SK-N-SH treated with all-trans-retinoic acid at 6 μM for 48 hours (cell line): Measurements from ENCODE around the gene UGT1A4.

Experiments
- ATAC-seq: fragments of 200-7000 bp; cut with Tn5 transposase; 3 replicates; pipeline ENCODE4 v1.9.1; 2020; ENCODE audit warnings: mild to moderate bottlenecking, moderate library complexity
- ARNTL ChIP-seq: fragments of 450-650 bp; formaldehyde crosslinking; IDR thresholded peaks from 2 replicates; pipeline ENCODE4 v1.5.0; 2020; ENCODE audit warnings: low read depth, mild to moderate bottlenecking, moderate library complexity, borderline replicate concordance
- BACH2 ChIP-seq: fragments of 250-450 bp; sonication (Bioruptor Pico); IDR thresholded peaks from 2 replicates; pipeline ENCODE4 v1.9.0; 2021; ENCODE audit warnings: mild to moderate bottlenecking, borderline replicate concordance
- CSDC2 ChIP-seq: fragments of 250-450 bp; sonication (Bioruptor Pico); IDR thresholded peaks from 2 replicates; pipeline ENCODE4 v1.5.0; 2020; ENCODE audit warnings: mild to moderate bottlenecking, moderate library complexity
- CSRNP3 ChIP-seq: fragments of 250-450 bp; sonication (Bioruptor Pico); IDR thresholded peaks from 2 replicates; pipeline ENCODE4 v1.5.1; 2021; ENCODE audit warnings: mild to moderate bottlenecking, moderate library complexity
- ESRRG ChIP-seq: fragments of 250-450 bp; sonication (Bioruptor Pico); IDR thresholded peaks from 2 replicates; pipeline ENCODE4 v1.6.1; 2021; ENCODE audit warnings: mild to moderate bottlenecking
- GLIS3 ChIP-seq: fragments of 250-450 bp; sonication (Bioruptor Pico); IDR thresholded peaks from 2 replicates; pipeline ENCODE4 v1.5.0; 2020; ENCODE audit warnings: mild to moderate bottlenecking, moderate library complexity
- ISL1 ChIP-seq: fragments of 250-450 bp; sonication (Bioruptor Pico); IDR thresholded peaks from 2 replicates; pipeline ENCODE4 v2.1.2; 2022; ENCODE audit warnings: mild to moderate bottlenecking, moderate library complexity
- PATZ1 ChIP-seq: fragments of 250-450 bp; sonication (Bioruptor Pico); IDR thresholded peaks from 2 replicates; pipeline ENCODE4 v1.8.0; 2020; ENCODE audit warnings: mild to moderate bottlenecking, moderate library complexity, borderline replicate concordance
- PPARA ChIP-seq: fragments of 250-450 bp; sonication (Bioruptor Pico); IDR thresholded peaks from 2 replicates; pipeline ENCODE4 v1.5.0; 2020; ENCODE audit warnings: mild to moderate bottlenecking, borderline replicate concordance
- RARB ChIP-seq: fragments of 250-450 bp; sonication (Bioruptor Pico); IDR thresholded peaks from 2 replicates; pipeline ENCODE4 v1.8.0; 2021; ENCODE audit warnings: mild to moderate bottlenecking, moderate library complexity
- SNAI2 ChIP-seq: fragments of 250-450 bp; sonication (Bioruptor Pico); IDR thresholded peaks from 2 replicates; pipeline ENCODE4 v1.5.0; 2020; ENCODE audit warnings: mild to moderate bottlenecking, moderate library complexity
- ZC3H10 ChIP-seq: fragments of 250-450 bp; sonication (Bioruptor Pico); IDR thresholded peaks from 2 replicates; pipeline ENCODE4 v1.5.1; 2021; ENCODE audit warnings: mild to moderate bottlenecking, moderate library complexity
- ZFP3 ChIP-seq: fragments of 250-450 bp; sonication (Bioruptor Pico); IDR thresholded peaks from 2 replicates; pipeline ENCODE4 v1.5.0; 2020; ENCODE audit warnings: mild to moderate bottlenecking, moderate library complexity
- ZNF70 ChIP-seq: fragments of 450-650 bp; formaldehyde crosslinking; IDR thresholded peaks from 2 replicates; pipeline ENCODE4 v1.5.0; 2020; ENCODE audit warnings: mild to moderate bottlenecking, moderate library complexity
- ZNF8 ChIP-seq: fragments of 450-650 bp; formaldehyde crosslinking; IDR thresholded peaks from 2 replicates; pipeline ENCODE4 v1.5.0; 2020; ENCODE audit warnings: mild to moderate bottlenecking, moderate library complexity
- TF ChIP-seq, protein P1 (sequence below): fragments of 250-450 bp; sonication (Bioruptor Pico); IDR thresholded peaks from 2 replicates; pipeline ENCODE4 v1.8.0; 2021; ENCODE audit warnings: low read depth, mild to moderate bottlenecking, moderate library complexity, borderline replicate concordance
- TF ChIP-seq, protein P2 (sequence below): fragments of 250-450 bp; sonication (Bioruptor Pico); IDR thresholded peaks from 2 replicates; pipeline ENCODE4 v1.5.0; 2020; ENCODE audit warnings: mild to moderate bottlenecking, moderate library complexity
- TF ChIP-seq, protein P3 (sequence below): fragments of 250-450 bp; sonication (Bioruptor Pico); IDR thresholded peaks from 2 replicates; pipeline ENCODE4 v1.5.1; 2020; ENCODE audit warnings: low read depth, mild to moderate bottlenecking, moderate library complexity

UGT1A4 gene

GRCh38 chr2:233810385-233810784 lies 91.8 kb downstream of the UGT1A4 start:
- TF ChIP-seq ZNF70 (CRISPR knock-in tag) (no peak), RARB (CRISPR knock-in tag) (no peak), ZC3H10 (CRISPR knock-in tag) (no peak), PPARA (CRISPR knock-in tag) (no peak), ISL1 (CRISPR knock-in tag) (no peak), PATZ1 (CRISPR knock-in tag) (no peak), ZNF8 (CRISPR knock-in tag) (no peak), BACH2 (no peak), GLIS3 (CRISPR knock-in tag) (no peak), CSRNP3 (CRISPR knock-in tag) (no peak), SNAI2 (no peak)
- TF ChIP-seq, protein P1, sequence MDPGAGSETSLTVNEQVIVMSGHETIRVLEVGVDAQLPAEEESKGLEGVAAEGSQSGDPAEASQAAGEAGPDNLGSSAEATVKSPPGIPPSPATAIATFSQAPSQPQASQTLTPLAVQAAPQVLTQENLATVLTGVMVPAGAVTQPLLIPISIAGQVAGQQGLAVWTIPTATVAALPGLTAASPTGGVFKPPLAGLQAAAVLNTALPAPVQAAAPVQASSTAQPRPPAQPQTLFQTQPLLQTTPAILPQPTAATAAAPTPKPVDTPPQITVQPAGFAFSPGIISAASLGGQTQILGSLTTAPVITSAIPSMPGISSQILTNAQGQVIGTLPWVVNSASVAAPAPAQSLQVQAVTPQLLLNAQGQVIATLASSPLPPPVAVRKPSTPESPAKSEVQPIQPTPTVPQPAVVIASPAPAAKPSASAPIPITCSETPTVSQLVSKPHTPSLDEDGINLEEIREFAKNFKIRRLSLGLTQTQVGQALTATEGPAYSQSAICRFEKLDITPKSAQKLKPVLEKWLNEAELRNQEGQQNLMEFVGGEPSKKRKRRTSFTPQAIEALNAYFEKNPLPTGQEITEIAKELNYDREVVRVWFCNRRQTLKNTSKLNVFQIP, result no peak
- TF ChIP-seq, protein P2, sequence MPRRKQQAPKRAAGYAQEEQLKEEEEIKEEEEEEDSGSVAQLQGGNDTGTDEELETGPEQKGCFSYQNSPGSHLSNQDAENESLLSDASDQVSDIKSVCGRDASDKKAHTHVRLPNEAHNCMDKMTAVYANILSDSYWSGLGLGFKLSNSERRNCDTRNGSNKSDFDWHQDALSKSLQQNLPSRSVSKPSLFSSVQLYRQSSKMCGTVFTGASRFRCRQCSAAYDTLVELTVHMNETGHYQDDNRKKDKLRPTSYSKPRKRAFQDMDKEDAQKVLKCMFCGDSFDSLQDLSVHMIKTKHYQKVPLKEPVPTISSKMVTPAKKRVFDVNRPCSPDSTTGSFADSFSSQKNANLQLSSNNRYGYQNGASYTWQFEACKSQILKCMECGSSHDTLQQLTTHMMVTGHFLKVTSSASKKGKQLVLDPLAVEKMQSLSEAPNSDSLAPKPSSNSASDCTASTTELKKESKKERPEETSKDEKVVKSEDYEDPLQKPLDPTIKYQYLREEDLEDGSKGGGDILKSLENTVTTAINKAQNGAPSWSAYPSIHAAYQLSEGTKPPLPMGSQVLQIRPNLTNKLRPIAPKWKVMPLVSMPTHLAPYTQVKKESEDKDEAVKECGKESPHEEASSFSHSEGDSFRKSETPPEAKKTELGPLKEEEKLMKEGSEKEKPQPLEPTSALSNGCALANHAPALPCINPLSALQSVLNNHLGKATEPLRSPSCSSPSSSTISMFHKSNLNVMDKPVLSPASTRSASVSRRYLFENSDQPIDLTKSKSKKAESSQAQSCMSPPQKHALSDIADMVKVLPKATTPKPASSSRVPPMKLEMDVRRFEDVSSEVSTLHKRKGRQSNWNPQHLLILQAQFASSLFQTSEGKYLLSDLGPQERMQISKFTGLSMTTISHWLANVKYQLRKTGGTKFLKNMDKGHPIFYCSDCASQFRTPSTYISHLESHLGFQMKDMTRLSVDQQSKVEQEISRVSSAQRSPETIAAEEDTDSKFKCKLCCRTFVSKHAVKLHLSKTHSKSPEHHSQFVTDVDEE (CRISPR knock-in tag), result no peak
- TF ChIP-seq, protein P3, sequence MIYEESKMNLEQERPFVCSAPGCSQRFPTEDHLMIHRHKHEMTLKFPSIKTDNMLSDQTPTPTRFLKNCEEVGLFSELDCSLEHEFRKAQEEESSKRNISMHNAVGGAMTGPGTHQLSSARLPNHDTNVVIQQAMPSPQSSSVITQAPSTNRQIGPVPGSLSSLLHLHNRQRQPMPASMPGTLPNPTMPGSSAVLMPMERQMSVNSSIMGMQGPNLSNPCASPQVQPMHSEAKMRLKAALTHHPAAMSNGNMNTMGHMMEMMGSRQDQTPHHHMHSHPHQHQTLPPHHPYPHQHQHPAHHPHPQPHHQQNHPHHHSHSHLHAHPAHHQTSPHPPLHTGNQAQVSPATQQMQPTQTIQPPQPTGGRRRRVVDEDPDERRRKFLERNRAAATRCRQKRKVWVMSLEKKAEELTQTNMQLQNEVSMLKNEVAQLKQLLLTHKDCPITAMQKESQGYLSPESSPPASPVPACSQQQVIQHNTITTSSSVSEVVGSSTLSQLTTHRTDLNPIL (CRISPR knock-in tag), result no peak
- no peak for ATAC-seq

DNA sequence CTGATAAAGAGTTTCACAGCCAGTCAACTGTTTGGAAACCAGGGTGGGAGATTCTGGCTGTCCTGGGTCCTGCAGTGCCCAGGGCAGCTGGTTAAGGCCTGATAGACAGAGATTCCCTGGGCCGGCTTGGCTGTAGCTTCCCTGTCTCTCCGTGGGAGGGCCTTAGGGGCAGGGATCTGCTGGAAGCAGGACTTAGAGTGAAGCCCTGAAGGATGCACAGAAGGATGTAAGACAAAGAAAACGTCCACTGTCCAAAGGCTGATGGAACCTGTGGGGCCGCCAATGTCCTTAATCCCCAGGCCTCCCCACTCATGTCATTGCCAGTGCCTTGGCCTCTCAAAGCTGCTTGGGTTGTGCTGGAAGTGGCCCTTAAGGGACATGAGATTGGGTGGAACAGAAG lies 92.6 kb downstream of the UGT1A4 start:
- TF ChIP-seq SNAI2 (no peak), PATZ1 (CRISPR knock-in tag) (no peak), CSRNP3 (CRISPR knock-in tag) (no peak), ESRRG (CRISPR knock-in tag) (no peak), ZC3H10 (CRISPR knock-in tag) (no peak), ZNF70 (CRISPR knock-in tag) (no peak), ZFP3 (CRISPR knock-in tag) (no peak), PPARA (CRISPR knock-in tag) (no peak), BACH2 (no peak), CSDC2 (CRISPR knock-in tag) (no peak), ISL1 (CRISPR knock-in tag) (no peak), GLIS3 (CRISPR knock-in tag) (no peak), ARNTL (CRISPR knock-in tag) (no peak), ZNF8 (CRISPR knock-in tag) (no peak)
- TF ChIP-seq, protein P3 (CRISPR knock-in tag), result no peak
- TF ChIP-seq, protein P1, result no peak
- TF ChIP-seq, protein P2 (CRISPR knock-in tag), result no peak

More for the DNA sequence above, 92.6 kb downstream of the UGT1A4 start:
- no peak for ATAC-seq
